ENCODE results near the gene CECR2.

Gene CECR2

DNA sequence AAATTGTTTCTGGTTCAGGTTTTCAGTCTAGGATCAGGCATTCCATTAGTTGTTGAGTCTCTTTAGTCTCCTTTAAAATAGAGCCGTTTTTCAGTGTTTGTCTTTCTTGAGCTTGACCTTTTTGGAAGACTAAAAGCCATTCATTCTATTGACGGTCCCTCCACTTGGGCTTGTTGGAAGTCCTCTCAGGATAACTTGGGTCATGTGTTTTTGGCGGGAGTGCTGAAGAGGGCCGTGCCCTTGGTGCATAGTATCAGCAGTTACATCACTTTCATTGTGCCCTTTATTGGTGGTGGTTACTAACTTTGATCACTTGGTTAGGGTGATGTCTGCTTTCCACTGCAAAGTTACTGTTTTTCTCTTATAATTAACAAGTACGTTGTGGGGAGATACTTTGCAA is 20.8 kb downstream of the CECR2 start:
- no peak for DNase-seq (ENCODE audit: low read depth)
- TF ChIP-seq CTCF (conservative IDR thresholded peaks at IDR 0.05; ENCODE audit: control insufficient read depth, insufficient read depth, low read depth, low read length), result no peak
- no peak overlapping the region for H3K4me3 ChIP-seq (ENCODE audit: control insufficient read depth, low read depth, low read length)

GRCh38 chr22:17396516-17396915 is 27.3 kb downstream of the CECR2 start:
- no peak for DNase-seq (ENCODE audit: low read depth)
- TF ChIP-seq CTCF (conservative IDR thresholded peaks at IDR 0.05; ENCODE audit: control insufficient read depth, insufficient read depth, low read depth, low read length), result no peak

GRCh38 chr22:17397756-17398547 is 28.7 kb downstream of the CECR2 start:
- no peak for DNase-seq (ENCODE audit: low read depth)
- H3K4me3 ChIP-seq (ENCODE audit: control insufficient read depth, low read depth, low read length), result no peak overlapping the region
- no peak for TF ChIP-seq CTCF (conservative IDR thresholded peaks at IDR 0.05; ENCODE audit: control insufficient read depth, insufficient read depth, low read depth, low read length)

More at GRCh38 chr22:17396516-17396915, 27.3 kb downstream of the CECR2 start:
- no peak overlapping the region for H3K4me3 ChIP-seq (ENCODE audit: control insufficient read depth, low read depth, low read length)

DNA sequence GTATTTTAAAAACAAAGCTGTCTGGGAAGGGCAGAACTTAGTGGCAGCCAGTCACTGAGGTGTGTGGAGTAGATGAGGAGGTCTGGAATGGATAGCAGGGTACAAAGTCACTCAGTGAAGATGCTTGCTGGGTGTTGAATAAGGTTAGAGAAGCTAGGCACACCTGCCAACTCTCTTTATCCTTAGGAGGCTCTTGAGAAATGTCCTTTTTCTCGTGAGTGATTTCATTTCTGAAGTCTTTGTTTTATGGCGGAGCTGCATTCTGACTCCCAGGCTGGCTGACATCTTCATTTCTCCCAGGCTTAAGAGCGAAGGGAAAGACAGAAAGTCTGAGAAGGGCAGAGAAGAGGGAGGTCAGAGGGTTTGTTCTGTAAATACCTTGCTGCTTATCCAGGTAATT is 31.0 kb downstream of the CECR2 start:
- no peak for TF ChIP-seq CTCF (conservative IDR thresholded peaks at IDR 0.05; ENCODE audit: control insufficient read depth, insufficient read depth, low read depth, low read length)
- H3K4me3 ChIP-seq (ENCODE audit: control insufficient read depth, low read depth, low read length), result no peak overlapping the region
- no peak for DNase-seq (ENCODE audit: low read depth)

GRCh38 chr22:17401728-17402127 is 32.5 kb downstream of the CECR2 start:
- no peak for TF ChIP-seq CTCF (conservative IDR thresholded peaks at IDR 0.05; ENCODE audit: control insufficient read depth, insufficient read depth, low read depth, low read length)
- no peak for DNase-seq (ENCODE audit: low read depth)
- no peak overlapping the region for H3K4me3 ChIP-seq (ENCODE audit: control insufficient read depth, low read depth, low read length)

- no peak overlapping the region for H3K4me3 ChIP-seq (ENCODE audit: control insufficient read depth, low read depth, low read length)
- TF ChIP-seq CTCF (conservative IDR thresholded peaks at IDR 0.05; ENCODE audit: control insufficient read depth, insufficient read depth, low read depth, low read length), result no peak
- DNase-seq (ENCODE audit: low read depth), result no peak
These were observed 33.0 kb downstream of the CECR2 start for GRCh38 chr22:17402293-17402692.

Data from fibroblast of mammary gland (primary cell).